ENCODE measurements around the gene NAP1L4. TPM values are rescaled to one million over a fixed set of nuclear protein-coding genes. Genes with fewer than 3 reads are reported as not detected.

NAP1L4 gene
- total RNA-seq, 1 experiment from 2014 or later, result 274 TPM

DNA sequence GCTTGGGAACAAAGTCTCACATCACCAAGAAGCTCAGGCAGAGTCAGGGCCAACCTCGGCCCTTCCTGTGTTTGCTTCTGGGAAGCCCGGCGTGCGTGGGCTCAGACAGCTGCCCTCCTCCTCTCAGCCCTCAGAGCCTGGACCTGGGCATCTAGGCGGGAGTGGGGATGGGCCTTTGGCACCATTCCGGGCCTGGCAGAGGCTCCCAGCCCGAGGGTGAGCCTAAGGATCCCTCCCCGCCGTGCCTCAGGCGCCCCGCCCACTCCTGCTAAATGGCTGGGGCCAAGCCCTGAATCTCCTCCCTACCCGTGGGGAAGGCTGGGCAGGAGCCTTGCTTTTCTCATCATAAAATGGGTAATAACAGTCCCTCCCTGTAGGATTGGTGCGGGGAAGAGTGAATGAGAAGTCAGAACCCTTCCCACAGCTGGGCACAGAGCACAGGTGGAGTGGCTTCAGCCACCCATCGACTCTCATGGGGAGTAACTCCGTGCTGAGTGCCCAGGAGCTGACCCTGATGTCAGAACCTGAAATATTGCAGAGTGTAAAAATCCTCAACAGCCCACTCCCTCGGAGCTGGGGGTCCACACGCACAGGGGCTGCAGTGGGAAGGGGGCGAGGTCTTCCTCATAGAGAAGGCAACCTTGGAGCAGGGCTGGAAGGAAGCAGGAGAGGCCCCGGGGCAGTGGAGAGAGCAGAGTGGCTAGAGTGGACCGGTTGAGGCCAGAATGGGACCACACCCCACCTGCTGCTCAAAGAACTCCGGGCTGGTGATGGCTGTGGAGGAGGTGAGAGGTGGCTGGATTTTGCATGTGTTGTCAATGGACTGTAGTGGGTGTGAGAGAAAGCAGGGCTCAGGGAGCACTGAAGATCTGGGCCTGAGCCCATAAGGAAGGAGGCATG is 87.7 kb downstream of the NAP1L4 start:
- no peak for DNase-seq (ENCODE audit: low read depth, low spot score)
- intact Hi-C loops (cut with micrococcal nuclease; ENCODE audit: unreplicated experiment) (no loop called here), in situ Hi-C loops (cut with HindIII; ENCODE audit: low pct_unique_long_range_greater_than_20kb, low sequenced_read_pairs) (no loop called here)
- ChIA-PET POLR2A (interaction anchor here (1.5 kb wide), 1 partner anchor 11 kb away, joined by 4 read pairs; no protein-coding TSS in a partner anchor), CTCF (interaction anchor here (0.9 to 1.1 kb wide), 2 partner anchors 12 to 26 kb away, joined by 3 read pairs; no protein-coding TSS in a partner anchor)
- H3K27ac ChIP-seq (ENCODE audit: low read length), result peak overlapping the region; percentile 86
- H3K27me3 ChIP-seq (ENCODE audit: control insufficient read depth, insufficient read depth, low read length), result no peaks in the 10 kb centered on the region
- TF ChIP-seq, protein P1, sequence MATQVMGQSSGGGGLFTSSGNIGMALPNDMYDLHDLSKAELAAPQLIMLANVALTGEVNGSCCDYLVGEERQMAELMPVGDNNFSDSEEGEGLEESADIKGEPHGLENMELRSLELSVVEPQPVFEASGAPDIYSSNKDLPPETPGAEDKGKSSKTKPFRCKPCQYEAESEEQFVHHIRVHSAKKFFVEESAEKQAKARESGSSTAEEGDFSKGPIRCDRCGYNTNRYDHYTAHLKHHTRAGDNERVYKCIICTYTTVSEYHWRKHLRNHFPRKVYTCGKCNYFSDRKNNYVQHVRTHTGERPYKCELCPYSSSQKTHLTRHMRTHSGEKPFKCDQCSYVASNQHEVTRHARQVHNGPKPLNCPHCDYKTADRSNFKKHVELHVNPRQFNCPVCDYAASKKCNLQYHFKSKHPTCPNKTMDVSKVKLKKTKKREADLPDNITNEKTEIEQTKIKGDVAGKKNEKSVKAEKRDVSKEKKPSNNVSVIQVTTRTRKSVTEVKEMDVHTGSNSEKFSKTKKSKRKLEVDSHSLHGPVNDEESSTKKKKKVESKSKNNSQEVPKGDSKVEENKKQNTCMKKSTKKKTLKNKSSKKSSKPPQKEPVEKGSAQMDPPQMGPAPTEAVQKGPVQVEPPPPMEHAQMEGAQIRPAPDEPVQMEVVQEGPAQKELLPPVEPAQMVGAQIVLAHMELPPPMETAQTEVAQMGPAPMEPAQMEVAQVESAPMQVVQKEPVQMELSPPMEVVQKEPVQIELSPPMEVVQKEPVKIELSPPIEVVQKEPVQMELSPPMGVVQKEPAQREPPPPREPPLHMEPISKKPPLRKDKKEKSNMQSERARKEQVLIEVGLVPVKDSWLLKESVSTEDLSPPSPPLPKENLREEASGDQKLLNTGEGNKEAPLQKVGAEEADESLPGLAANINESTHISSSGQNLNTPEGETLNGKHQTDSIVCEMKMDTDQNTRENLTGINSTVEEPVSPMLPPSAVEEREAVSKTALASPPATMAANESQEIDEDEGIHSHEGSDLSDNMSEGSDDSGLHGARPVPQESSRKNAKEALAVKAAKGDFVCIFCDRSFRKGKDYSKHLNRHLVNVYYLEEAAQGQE (IDR thresholded peaks at IDR 0.05; ENCODE audit: insufficient read depth in 1 of 2, low read depth in 2 of 2, low read length in 1 of 2), result no peak
- no peak for TF ChIP-seq TCF7L2 (IDR thresholded peaks at IDR 0.05; ENCODE audit: low read depth, low read length)
- H3K36me3 ChIP-seq (ENCODE audit: control insufficient read depth, insufficient read depth, low read length), result no peaks in the 10 kb centered on the region; the same call in 1 of the 2 replicates
- no peak for ATAC-seq
- H3K4me3 ChIP-seq (ENCODE audit: low read depth in 2 of 2, low read length in 2 of 2), result peak overlapping the region in 1 of 2 experiments; percentile 75; a peak in 3 of 4 replicates
- peaks cover 37% of the 10 kb centered on the region for H3K4me1 ChIP-seq (ENCODE audit: control insufficient read depth, insufficient read depth, low read length)
- no TSS peak for BruUV-seq (replicated peaks)
- no peaks in the 10 kb centered on the region for H3K9me3 ChIP-seq (ENCODE audit: control insufficient read depth, insufficient read depth, low read depth, low read length)

DNA sequence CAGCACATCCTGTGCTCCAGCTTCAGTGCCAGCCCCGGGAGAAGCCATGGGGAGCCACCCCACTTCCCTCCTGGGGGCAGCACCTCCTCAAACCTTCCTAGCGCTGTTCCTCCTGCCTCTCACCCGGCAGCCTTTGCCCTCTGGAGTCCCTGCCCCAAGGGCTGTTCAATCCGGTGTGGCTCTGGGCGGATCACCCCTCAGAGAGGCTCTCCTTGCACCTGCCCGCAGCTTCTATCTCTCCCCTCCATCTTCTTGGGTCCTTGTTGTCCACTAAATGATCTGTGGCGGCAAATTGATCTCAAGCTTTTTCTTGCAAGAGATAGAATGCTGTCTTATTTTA is 88.5 kb downstream of the NAP1L4 start:
- H3K27ac ChIP-seq (ENCODE audit: low read length), result peak overlapping the region; percentile 86
- ChIA-PET CTCF (interaction anchor here (0.9 to 1.2 kb wide), 3 partner anchors 11 to 26 kb away, joined by 3 to 4 read pairs (median 3); no protein-coding TSS in a partner anchor), POLR2A (interaction anchor here (1.5 to 1.9 kb wide), 2 partner anchors 10 to 26 kb away, joined by 4 to 7 read pairs; partner anchors contain the start of gene PHLDA2)
- peak; percentile 0; the same call in 1 of the 2 replicates for ATAC-seq
- no peaks in the 10 kb centered on the region for H3K27me3 ChIP-seq (ENCODE audit: control insufficient read depth, insufficient read depth, low read length)
- no peaks in the 10 kb centered on the region; the same call in 1 of the 2 replicates for H3K36me3 ChIP-seq (ENCODE audit: control insufficient read depth, insufficient read depth, low read length)
- TF ChIP-seq, protein P2, sequence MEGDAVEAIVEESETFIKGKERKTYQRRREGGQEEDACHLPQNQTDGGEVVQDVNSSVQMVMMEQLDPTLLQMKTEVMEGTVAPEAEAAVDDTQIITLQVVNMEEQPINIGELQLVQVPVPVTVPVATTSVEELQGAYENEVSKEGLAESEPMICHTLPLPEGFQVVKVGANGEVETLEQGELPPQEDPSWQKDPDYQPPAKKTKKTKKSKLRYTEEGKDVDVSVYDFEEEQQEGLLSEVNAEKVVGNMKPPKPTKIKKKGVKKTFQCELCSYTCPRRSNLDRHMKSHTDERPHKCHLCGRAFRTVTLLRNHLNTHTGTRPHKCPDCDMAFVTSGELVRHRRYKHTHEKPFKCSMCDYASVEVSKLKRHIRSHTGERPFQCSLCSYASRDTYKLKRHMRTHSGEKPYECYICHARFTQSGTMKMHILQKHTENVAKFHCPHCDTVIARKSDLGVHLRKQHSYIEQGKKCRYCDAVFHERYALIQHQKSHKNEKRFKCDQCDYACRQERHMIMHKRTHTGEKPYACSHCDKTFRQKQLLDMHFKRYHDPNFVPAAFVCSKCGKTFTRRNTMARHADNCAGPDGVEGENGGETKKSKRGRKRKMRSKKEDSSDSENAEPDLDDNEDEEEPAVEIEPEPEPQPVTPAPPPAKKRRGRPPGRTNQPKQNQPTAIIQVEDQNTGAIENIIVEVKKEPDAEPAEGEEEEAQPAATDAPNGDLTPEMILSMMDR (IDR thresholded peaks at IDR 0.05), result no peak
- no peak for TF ChIP-seq SIN3A (IDR thresholded peaks at IDR 0.05; ENCODE audit: borderline replicate concordance, insufficient read depth, low read depth, low read length)
- TF ChIP-seq, protein P1 (IDR thresholded peaks at IDR 0.05; ENCODE audit: insufficient read depth in 1 of 2, low read depth in 2 of 2, low read length in 1 of 2), result no peak
- no peak for TF ChIP-seq TCF7L2 (IDR thresholded peaks at IDR 0.05; ENCODE audit: low read depth, low read length)
- in situ Hi-C loops (cut with HindIII; ENCODE audit: low pct_unique_long_range_greater_than_20kb, low sequenced_read_pairs) (no loop called here), intact Hi-C loops (cut with micrococcal nuclease; ENCODE audit: unreplicated experiment) (no loop called here)
- DNase-seq (ENCODE audit: low read depth, low spot score), result no peak
- H3K4me1 ChIP-seq (ENCODE audit: control insufficient read depth, insufficient read depth, low read length), result peaks cover 44% of the 10 kb centered on the region
- no peaks in the 10 kb centered on the region for H3K9me3 ChIP-seq (ENCODE audit: control insufficient read depth, insufficient read depth, low read depth, low read length)
- H3K4me3 ChIP-seq (ENCODE audit: low read depth in 2 of 2, low read length in 2 of 2), result peak overlapping the region; percentile 73 to 75
- no TSS peak for BruUV-seq (replicated peaks)

Data from Panc1 (cell line).